HG03565 (cell line): ENCODE data around the gene PTPRH.
"Not testable (repeated sequence)": the region's sequence is repeated elsewhere in the genome, so short reads cannot be mapped to it uniquely, and the experiment has no call there.

Source experiments
- ATAC-seq: cut with Tn5 transposase; IDR thresholded peaks from one replicate; pipeline ENCODE4 v1.9.1; 2021; ENCODE audit warnings: mild to moderate bottlenecking, moderate library complexity; ENCODE audit not compliant: unreplicated experiment

The PTPRH gene

DNA sequence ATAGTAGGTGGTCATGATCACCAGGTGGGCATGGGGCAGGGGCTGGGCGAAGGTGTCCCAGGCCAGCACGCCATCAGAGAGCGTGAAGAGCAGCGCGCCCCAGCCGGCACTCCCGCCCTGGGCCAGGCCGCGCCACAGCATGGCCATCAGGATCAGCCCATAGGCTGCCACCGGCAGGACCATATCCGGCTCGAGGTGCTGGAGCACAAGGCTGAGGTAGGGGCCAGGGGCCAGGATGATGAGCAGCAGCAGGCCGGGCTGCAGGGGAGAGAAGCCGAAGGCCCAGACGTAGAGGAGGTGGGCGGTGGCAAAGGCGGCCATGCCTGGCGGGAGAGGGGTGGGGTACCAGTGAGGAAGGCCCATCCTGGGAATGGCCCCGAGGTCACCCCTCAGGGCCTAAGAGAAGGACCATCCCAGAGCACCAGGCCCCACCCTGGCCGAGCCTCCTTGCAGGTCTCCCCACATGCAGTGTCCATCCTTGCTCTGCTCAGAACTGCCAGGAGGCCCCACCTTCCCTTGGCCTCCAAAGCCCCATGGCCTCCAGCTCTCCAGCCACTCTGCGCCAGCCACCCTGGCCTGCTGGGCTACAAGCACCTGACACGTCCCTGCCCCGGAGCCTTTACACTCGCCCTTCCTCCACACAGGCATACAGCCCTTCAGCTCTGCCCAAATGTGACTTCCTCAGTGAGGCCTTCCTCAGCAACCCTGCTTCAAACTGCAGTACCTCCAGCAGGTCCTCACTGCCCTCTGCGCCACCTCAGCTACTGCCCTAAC lies 18.1 kb upstream of the PTPRH start:
- no peak for ATAC-seq

DNA sequence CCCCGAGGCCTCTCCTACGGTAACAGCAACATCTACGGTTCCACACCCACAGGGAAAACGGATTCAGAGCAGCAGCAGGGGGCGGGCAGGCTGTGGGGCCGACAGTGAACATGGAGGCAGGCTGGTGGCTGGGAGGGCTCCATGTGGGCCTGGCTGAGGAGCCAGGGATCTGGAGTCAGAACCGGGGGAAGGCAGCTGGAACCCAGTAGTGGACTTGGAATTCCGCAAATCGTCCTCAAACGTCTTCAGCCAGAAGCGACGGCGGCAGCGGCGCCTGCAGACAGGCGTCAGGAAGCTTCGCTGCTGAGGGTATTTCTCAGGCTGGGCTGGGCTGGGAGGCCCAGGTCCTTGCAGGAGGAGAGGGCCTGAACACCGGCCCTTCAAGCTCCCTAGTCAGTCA lies 17.5 kb upstream of the PTPRH start:
- ATAC-seq, result no peak

DNA sequence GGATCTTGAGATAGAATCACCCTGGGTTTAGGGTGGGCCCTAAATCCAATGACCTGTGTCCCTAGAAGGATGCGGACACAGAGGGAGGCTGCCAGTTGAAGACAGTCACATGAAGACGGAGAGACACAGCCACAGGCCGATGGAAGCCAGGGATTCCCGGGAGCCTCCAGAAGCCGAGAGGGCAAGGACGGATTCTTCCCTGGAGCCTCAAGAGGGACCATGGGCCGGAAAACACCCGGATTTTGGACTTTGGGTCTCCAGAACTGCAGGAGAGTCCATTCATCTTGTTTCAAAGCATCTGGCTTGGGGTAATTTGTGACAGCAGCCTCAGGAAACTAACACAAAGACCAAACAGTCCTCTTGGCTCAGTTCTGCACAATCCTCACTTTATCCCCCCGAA lies 17.0 kb upstream of the PTPRH start:
- no peak for ATAC-seq

DNA sequence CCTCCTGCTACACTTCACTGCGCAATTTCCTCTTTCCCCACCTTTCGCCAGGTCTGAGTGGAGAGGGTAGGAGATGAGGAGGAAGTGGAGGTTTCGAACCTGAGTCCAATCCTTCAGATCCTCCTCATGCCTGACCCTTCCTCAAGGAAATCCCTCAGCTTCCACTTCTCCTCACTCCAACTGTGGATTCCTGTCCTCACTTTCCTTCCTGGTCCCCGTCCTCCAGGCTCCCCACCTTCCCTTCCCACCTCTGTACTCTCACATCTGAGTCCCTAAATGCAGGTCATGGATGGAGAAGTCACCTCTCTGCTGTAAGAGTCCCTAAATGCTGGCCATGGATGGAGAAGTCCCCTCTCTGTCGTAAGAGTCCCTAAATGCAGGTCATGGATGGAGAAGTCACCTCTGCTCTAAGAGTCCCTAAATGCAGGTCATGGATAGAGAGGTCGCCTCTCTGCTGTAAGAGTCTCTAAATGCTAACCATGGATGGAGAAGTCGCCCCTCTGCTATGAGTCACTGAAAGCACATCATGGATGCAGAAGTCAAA lies 16.2 kb upstream of the PTPRH start:
- no peak for ATAC-seq

DNA sequence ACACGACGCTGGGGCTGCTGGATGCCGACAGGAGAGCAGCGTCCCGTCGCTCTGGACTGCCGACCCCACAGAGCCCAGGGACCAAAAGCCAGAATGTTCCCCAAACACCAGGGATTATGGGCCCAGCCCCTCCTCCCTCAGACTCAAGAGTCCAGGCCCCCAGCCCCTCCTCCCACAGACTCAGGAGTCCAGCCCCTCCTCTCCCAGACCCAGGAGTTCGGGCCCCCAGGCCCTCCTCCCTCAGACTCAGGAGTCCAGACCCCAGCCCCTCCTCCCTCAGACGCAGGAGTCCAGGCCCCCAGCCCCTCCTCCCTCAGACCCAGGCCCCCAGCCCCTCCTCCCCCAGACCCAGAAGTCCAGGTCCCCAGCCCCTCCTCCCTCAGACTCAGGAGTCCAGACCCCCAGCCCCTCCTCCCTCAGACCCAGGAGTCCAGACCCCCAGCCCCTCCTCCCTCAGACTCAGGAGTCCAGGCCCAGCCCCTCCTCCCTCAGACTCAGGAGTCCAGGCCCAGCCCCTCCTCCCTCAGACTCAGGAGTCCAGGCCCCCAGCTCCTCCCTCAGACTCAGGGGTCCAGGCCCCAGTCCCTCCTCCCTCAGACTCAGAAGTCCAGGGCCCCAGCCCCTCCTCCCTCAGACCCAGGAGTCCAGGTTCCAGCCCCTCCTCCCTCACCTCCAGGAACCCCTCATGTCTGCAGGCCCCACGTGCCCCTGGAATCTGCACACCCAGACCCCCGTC lies 15.5 kb upstream of the PTPRH start:
- ATAC-seq, result not testable (repeated sequence)

DNA sequence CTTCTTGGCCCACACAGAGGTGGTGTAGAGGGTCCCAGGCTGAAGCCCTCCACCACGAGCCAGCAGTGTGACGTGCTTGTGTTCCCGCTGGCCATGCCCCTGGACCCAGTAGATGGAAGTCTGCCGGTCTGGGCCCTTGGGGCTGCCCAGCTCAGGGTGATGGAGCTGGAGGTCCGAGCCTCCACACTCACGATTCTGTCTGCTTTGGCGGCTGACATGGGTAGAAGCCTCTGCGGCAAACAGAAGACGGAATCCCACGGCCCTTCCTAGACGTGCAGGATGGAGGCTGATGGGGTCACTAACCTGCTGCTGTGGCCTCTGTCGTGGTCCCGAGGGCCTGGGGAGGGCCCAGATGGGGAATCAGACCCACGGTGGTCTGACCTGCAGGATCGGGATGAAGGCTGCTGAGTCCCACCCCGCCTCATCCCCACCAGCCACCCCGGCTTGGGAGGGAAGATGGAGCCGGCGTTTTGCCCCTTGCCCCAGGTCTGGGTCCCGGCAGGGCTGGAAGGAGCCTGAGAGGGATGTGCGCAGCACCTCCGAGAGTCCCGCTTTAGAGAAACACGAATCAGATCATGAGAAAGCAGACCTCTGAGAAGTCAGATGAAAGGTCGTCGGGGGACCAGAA lies 14.9 kb upstream of the PTPRH start:
- ATAC-seq, result no peak

DNA sequence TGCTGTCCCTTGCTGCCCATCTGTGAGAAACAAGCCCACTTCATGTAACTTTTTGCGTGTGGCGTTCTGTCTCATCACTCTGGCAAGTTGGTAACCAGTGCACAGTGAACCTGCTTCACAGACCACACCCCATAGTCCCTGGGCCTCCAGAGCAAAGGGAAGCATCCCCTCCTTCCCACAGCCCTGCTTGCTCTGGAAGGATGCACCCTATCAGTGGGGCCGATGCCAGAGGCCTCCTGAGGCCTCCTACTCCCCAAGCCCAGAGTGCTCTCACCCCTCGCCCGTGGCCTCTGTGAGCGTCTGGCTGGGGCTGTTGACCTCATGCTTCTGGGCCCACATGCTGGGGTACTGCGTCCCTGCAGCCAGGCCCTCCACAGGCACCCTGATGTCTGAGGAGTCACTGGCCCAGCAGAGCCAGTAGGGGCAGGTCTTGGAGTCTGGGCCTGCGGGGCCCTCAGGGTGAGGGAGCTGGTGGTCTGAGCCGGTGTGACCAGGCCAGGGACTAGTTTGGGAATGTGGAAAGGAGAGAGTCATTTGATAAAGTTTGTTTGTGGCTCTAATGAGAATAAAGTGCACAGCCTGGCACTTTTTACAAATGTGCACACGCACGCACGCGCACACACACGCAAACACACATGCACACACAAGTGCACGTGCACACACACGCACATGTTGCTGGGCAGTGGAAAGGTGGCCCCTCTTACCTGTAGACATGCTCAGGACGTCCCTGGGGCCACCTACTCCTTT lies 14.2 kb upstream of the PTPRH start:
- no peak for ATAC-seq

DNA sequence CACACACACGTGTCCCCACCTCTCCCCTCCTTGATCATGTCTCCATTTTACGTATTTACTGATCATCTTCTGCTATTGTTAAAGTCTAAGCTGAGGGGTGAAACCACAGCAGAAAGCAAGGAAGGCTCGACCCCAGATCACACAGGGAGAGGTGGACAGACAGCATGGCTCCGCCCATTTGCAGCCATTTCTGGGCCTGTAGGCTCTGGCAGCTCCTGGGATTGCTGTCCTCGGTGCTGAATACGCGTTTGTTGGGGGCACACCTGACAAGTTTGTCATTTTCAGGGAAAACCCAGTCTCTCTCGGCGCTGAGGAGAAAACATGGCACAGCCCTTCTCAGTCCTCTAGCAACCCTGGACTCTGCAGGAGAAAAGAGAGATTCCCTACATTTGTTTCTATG lies 11.2 kb upstream of the PTPRH start:
- no peak for ATAC-seq

DNA sequence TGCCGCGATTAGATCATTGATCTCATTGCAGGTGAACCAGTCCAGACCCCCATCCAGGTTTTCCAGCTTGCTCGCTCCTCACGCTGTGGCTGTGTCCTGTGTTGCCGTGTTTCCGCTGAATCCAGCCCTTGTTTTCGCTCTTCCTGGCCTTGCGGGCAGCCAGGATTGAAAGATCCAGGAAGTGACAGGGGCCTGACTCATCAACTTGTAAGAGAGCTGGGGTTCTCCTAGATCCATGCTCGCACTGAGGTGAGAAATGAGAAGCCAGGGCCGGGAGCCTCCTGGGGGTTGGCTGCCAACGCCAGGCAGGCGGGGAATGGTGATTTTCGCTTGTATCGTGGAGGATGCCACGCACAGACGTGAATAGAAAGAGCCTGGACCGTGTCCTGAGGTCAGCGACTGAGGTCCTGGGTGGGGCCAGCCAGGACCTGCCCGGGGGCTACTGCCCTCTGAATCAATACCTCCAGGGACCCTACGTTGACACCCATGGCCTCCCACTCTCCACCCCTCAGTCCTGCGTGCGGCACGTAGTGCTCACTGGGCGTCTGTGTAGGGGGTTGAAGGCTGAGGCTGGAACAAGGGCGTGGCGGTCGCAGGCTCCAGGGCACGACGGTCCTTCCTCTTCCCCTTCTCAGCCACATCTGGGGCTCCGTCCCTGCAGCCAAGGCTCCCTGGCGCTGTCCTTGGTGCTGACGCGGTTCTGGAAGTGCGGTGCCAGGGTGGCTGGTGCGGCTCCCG lies 7.3 kb upstream of the PTPRH start:
- ATAC-seq, result no peak

DNA sequence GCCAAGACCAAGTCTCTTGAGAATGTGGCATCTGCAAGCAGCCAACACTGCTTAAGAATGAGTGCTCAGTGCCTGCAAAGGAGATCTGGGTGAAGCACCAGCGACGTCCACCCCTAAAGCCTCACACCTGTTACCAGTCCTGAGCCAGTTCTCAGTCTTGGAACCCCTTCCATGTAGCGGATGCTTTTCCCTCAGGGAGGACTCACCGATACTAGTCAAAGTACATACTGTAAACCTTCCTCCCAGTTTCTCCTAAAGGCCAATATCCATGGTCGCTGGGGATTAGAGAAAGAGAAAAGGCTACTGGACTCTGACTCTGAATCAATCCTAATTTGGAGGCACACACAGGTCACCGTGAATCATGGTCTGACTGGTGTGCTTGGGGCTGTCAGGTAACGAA lies 4.2 kb upstream of the PTPRH start:
- no peak for ATAC-seq

DNA sequence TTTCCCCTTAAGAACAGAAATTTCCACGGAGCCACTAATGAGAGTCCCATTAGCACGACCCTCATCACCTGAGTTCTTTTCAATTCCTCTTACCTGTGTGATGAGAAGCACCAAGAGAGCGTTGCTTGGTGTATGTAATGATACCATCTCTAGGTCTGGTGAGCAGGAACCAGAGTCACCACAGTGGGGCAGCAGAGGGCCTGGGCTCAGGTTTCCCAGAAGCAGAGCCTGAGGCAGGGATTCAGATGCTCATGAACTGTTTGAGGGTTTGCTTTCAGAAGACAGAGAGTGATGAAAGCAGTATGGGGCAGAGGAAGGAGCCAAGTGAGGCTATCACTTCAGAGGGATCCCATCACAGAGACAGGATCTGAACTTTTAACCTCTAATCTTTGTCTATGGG lies 3.1 kb upstream of the PTPRH start:
- no peak for ATAC-seq

DNA sequence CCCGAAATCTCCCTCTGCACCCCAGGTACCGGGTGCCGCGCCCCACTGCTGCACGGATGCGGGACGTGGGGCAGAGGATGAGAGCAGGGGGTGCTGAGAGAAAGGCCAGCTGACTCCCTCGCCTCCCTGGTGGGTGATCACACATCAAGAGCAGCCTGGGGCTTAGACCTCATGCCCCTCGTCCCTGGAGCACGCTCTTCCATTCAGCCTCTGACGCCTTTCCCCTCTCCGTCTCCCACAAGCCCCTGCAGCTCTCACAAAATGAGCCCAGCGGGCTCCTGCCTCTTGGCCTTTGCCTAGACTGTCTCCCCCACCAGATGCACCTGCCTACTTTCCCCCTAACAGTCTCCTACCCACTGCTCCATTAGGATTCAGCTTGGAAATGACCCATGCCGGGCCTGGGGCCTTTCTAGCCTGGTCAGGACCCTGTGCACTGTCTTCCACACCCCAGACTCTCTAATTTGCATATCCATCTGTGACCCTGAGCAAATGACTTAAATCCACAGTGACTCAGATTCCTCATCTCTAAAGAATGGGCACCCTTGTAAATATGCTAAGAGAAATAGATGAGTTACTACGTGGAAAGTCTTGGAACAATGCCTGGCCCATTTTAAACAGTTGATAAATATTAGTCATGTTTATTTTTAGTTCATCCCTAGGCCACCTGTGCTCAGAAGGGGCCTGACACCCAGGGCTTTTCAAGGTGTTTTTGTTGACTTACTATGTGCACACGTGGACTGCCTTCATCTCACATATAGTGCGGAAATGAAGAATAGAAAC lies 582 bp upstream of the PTPRH start:
- no peak for ATAC-seq

DNA sequence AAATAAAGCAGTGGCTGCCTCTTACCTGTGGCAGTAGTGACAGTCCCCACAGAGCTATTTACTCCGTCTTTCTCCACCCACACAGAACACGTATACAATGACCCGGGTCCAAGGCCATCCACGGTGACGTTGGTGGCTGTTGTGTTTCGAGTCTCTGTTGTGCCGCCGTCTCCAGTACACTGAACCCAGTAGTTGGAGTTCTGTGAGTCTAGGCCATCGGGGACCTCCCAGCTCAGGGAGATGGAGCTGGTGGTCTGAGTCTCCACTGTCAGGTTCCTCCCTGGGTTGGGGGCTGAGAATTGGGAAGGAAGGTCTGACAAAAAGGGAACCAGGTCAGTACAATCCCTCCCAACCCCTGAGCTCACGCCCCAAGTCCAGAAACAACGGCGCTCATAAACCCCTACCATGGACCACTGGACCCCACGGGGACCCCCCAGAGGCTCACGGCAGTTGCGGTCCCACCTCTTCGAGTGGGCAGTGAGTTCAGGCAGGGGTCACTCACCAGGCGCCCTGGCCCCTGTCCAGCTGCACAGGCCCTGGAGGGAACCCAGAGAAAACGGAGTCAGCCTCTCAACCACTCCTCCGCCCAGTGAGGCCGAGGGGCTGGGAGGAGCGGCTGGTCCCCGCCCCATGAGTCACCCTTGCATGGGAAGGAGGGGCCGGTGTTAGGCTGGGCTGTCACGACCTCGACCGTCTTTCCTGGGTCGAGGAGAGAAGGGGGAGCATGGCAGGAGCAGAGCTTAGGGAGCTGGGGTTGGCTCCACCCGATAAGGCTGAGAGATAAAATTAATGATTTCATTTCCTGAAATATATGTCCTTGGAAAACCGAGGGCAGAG lies 2.4 kb downstream of the PTPRH start:
- ATAC-seq, result no peak

DNA sequence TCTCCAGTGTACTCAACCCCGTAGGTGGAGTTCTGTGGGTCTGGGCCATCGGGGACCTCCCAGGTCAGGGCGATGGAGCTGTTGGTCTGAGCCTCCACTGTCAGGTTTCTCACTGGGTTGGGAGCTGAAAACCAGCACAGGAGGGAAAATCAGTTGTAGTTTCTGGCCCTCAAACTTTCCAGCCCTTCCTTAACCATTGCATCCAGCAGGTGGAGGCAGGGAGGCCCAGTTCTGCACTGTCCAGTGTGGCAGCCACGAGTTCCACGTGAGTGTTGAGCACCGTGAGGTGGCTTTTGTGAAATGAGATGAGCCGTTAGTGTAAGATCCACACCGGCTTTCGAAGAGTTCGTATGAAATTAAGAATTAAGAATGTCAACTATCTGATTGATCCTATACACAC lies 7.1 kb downstream of the PTPRH start:
- not testable (repeated sequence) for ATAC-seq

DNA sequence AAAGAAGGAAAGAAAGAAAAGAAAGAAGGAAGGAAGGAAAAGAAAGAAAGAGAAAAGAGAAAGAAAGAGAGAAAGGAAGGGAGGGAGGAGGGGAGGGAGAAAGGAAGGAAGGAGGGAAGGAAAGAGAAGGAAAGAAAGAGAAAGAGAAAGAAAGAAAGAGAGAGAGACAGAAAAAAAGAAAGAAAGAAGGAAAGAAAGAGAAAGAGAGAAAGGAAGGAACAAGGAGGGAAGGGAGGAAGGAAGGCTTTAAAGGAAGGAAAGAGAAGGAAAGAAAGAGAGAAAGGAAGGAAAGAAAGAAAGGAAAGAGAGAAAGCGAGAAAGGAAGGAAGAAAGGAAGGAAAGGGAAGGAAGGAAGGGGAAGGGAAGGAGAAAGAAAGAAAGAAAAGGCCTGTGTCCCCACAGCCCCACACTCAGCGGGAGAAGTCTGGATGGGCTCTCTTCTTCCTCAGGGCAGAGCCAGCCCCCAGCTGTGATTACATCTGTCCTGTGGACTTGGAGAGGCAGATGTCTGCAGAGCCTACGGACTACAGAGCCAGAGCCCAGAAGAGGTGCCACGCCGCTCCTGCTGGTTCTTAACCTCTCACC lies 9.6 kb downstream of the PTPRH start:
- no peak for ATAC-seq

DNA sequence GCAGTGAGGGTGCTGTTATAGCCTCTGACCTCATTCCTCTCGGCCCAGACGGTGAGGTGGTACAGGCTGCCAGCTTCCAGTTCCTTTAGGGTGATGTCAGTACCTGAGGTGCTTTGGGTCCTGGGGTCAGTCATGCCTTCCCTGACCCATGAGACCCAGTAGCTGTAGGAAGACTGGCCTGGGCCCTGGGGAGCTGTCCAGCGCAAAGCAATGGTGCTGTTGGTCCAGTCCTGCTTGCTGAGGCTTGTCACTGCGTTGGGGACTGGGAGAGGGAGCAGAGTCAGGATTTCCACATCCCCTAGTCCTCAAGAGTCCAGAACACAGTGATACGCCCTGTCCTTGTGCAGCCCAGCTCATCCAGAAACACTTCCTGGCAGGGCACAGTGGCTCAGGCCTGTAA lies 10.7 kb downstream of the PTPRH start:
- ATAC-seq, result no peak

DNA sequence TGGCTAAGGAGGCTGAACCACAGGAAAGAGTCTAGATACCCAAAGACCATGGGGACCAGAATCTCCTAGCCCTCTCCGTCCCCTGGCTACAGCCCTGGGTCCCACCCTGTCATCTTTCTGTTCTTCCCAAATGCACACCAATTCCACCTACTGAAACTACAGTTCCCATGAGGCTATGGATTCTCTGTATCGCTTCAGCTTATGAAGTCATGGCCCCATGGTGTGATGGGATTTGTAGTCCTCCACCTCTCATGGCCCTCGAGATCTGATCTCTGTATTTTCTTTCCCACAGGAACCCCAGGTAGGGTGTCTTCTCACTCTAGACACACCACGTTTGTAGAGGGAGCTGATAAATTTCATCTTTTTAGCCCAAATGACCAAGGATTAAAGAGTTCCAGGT lies 11.8 kb downstream of the PTPRH start:
- ATAC-seq, result no peak

DNA sequence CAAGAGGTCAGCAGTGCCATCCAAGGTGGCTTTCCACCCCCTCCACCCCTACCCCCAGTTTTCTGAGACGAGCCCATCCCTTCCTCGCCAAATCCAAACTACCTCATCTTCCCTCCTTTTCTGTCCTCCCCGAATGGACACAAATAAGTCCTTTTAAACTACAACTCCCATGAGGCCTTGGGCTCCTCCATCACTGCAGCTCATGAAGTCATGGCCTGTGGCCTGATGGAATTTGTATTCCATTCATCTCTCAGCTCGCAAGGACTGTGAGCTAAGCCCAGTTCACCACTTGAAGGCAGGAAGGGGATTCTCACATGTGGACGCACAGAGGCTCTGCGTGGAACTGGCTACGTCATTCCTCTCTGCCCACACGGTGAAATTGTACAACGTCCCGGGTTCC lies 12.5 kb downstream of the PTPRH start:
- ATAC-seq, result no peak
